Measurements from ENCODE around the gene RFWD3.
A peak's percentile ranks its signal among the peaks of the same experiment; 100 is the strongest.

The RFWD3 gene

DNA sequence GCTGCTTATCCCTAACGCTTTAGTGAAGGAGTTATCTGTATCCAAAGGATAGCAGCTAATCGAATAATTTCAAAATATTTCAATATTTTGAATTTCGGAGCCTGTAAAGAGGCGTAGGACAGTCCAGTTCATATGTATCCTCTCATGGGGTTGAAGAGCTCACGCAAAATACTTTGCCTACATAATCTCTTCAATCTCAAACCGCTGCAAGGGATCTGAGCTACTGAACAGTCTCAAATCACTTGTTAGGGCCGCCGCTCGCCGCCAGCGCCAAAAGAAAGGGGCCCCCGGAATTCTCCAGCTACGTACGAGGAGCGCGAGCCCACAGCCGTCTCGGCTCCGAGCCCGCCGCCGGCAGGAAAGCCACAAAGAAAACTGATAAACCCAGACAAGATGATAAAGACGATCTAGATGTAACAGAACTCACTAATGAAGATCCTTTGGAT lies 601 bp upstream of the RFWD3 start:
- no peaks in the 10 kb centered on the region for H3K36me3 ChIP-seq (replicated peaks; ENCODE audit: insufficient read depth, low read length)
- peak overlapping the region; percentile 85 for H2AFZ ChIP-seq (ENCODE audit: low read length)
- H3K9ac ChIP-seq (ENCODE audit: low read length) = peak overlapping the region; percentile 64
- no peaks in the 10 kb centered on the region for H3F3A ChIP-seq (ENCODE audit: insufficient read depth, low read length)
- peak; percentile 11 for DNase-seq
- no peaks in the 10 kb centered on the region for H3K9me2 ChIP-seq (replicated peaks; ENCODE audit: insufficient read depth, low read length)
- H3K27ac ChIP-seq (ENCODE audit: low read length) = peak overlapping the region; percentile 31; the same call in 1 of the 2 replicates
- peaks cover 43% of the 10 kb centered on the region for H3K79me2 ChIP-seq (ENCODE audit: low read length)
- no peaks in the 10 kb centered on the region for H3K27me3 ChIP-seq (replicated peaks; ENCODE audit: insufficient read depth, low read length)
- TF ChIP-seq EZH2phosphoT487 (IDR thresholded peaks at IDR 0.05; ENCODE audit: low read length) = no peak
- TF ChIP-seq EZH2 (optimal IDR thresholded peaks at IDR 0.05; ENCODE audit: low read depth, low read length) = no peak
- peak overlapping the region; percentile 60 for H3K4me3 ChIP-seq (ENCODE audit: low read length)
- peak overlapping the region; percentile 79; the same call in 1 of the 2 replicates for H3K4me2 ChIP-seq (ENCODE audit: low read depth, low read length)
- H3K9me3 ChIP-seq (replicated peaks; ENCODE audit: insufficient read depth, low read length) = no peaks in the 10 kb centered on the region
- no peaks in the 10 kb centered on the region for H3K4me1 ChIP-seq (ENCODE audit: low read length)
- no peaks in the 10 kb centered on the region for H4K20me1 ChIP-seq (ENCODE audit: insufficient read depth, low read length)

DNA sequence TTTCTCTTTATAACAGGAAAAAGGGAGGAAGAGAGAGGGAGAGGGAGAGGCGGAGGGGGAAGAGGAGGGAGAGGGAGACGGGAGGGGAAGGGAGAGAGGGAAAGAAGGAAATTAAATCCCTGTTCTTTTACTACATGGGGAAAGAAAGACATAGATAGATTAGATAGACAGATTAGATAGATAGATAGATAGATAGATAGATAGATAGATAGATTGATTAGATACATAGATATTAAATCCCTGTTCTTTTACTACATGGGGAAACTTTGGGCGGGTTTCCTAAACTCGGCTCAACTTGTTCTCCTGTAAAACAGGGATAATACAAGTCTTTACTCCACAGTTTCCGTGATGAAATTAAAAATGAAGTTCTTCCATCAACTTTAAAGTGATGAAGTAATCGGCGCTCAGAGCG lies 661 bp downstream of the RFWD3 start:
- Histone ChIP-seq H3K9ac (ENCODE audit: low read length) (peak overlapping the region; percentile 93), H3K4me1 (ENCODE audit: low read length) (no peaks in the 10 kb centered on the region), H3K27me3 (replicated peaks; ENCODE audit: insufficient read depth, low read length) (no peaks in the 10 kb centered on the region), H3K36me3 (replicated peaks; ENCODE audit: insufficient read depth, low read length) (no peaks in the 10 kb centered on the region), H3K79me2 (ENCODE audit: low read length) (peaks cover 56% of the 10 kb centered on the region), H4K20me1 (ENCODE audit: insufficient read depth, low read length) (no peaks in the 10 kb centered on the region), H3K4me2 (ENCODE audit: low read depth, low read length) (peak overlapping the region; percentile 43; the same call in 1 of the 2 replicates), H3F3A (ENCODE audit: insufficient read depth, low read length) (no peaks in the 10 kb centered on the region), H3K9me2 (replicated peaks; ENCODE audit: insufficient read depth, low read length) (no peaks in the 10 kb centered on the region), H3K9me3 (replicated peaks; ENCODE audit: insufficient read depth, low read length) (no peaks in the 10 kb centered on the region), H2AFZ (ENCODE audit: low read length) (0 out of 2 replicates have a peak overlapping the region, but pooled peaks have one; percentile 19), H3K27ac (ENCODE audit: low read length) (peak overlapping the region; percentile 69; the same call in 1 of the 2 replicates), H3K4me3 (ENCODE audit: low read length) (peak overlapping the region; percentile 79)
- TF ChIP-seq, protein P1, sequence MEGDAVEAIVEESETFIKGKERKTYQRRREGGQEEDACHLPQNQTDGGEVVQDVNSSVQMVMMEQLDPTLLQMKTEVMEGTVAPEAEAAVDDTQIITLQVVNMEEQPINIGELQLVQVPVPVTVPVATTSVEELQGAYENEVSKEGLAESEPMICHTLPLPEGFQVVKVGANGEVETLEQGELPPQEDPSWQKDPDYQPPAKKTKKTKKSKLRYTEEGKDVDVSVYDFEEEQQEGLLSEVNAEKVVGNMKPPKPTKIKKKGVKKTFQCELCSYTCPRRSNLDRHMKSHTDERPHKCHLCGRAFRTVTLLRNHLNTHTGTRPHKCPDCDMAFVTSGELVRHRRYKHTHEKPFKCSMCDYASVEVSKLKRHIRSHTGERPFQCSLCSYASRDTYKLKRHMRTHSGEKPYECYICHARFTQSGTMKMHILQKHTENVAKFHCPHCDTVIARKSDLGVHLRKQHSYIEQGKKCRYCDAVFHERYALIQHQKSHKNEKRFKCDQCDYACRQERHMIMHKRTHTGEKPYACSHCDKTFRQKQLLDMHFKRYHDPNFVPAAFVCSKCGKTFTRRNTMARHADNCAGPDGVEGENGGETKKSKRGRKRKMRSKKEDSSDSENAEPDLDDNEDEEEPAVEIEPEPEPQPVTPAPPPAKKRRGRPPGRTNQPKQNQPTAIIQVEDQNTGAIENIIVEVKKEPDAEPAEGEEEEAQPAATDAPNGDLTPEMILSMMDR (IDR thresholded peaks at IDR 0.05; ENCODE audit: low read length) = no peak
- TF ChIP-seq EZH2phosphoT487 (IDR thresholded peaks at IDR 0.05; ENCODE audit: low read length) = no peak
- no peak for DNase-seq

DNA sequence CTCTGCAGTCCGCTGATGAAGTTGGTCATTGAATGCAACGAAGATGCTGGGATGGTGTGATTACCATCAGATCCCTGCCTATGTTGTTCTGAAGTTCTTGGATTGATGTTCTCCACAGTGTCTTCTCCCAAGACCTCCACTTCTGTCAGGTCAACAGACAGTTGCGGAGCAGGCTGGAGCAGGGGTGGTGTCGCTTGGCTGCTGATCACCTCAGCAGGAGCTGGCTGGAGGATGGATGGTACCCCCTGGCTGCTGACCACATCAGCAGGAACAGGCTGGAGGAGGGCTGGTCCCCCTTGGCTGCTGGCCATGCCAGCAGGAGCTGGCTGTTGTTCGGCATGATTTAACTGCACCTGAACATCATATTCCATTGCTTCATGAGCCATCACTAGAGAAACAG lies 5.6 kb downstream of the RFWD3 start:
- Histone ChIP-seq H3K9ac (ENCODE audit: low read length) (no peak overlapping the region), H3K27me3 (replicated peaks; ENCODE audit: insufficient read depth, low read length) (no peaks in the 10 kb centered on the region), H2AFZ (ENCODE audit: low read length) (no peak overlapping the region), H3F3A (ENCODE audit: insufficient read depth, low read length) (no peaks in the 10 kb centered on the region), H3K79me2 (ENCODE audit: low read length) (peaks cover 97% of the 10 kb centered on the region), H3K4me2 (ENCODE audit: low read depth, low read length) (no peak overlapping the region), H3K9me2 (replicated peaks; ENCODE audit: insufficient read depth, low read length) (no peaks in the 10 kb centered on the region), H3K27ac (ENCODE audit: low read length) (no peak overlapping the region), H3K9me3 (replicated peaks; ENCODE audit: insufficient read depth, low read length) (no peaks in the 10 kb centered on the region), H3K4me3 (ENCODE audit: low read length) (no peak overlapping the region), H3K4me1 (ENCODE audit: low read length) (no peaks in the 10 kb centered on the region; the same call in 1 of the 2 replicates), H4K20me1 (ENCODE audit: insufficient read depth, low read length) (peaks cover 3% of the 10 kb centered on the region; the same call in 1 of the 2 replicates), H3K36me3 (replicated peaks; ENCODE audit: insufficient read depth, low read length) (no peaks in the 10 kb centered on the region)
- TF ChIP-seq, protein P1 (IDR thresholded peaks at IDR 0.05; ENCODE audit: low read length) = no peak
- TF ChIP-seq EZH2 (optimal IDR thresholded peaks at IDR 0.05; ENCODE audit: low read depth, low read length) (no peak), EZH2phosphoT487 (IDR thresholded peaks at IDR 0.05; ENCODE audit: low read length) (no peak)
- no peak for DNase-seq

DNA sequence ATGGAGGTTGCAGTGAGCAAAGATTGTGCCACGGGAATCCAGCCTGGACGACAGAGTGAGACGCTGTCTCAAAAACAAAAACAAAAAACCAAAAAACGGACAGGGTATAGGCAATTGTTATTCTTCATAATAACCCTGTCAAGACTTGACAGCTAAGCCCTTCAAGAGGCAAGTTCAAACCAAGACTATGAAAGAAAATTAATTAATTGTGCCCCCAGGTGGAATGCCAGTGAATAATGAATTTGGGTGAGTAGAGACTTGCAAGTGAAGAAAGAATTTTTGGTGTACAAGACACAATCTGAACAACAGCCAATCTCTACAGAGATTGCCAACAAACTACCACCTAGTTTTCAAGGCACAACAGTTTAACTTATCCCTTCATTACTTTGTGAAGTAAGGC lies 6.3 kb downstream of the RFWD3 start:
- H3K4me1 ChIP-seq (ENCODE audit: low read length) = no peaks in the 10 kb centered on the region; the same call in 1 of the 2 replicates
- no peaks in the 10 kb centered on the region for H3K9me2 ChIP-seq (replicated peaks; ENCODE audit: insufficient read depth, low read length)
- no peak overlapping the region for H3K4me3 ChIP-seq (ENCODE audit: low read length)
- H3K27me3 ChIP-seq (replicated peaks; ENCODE audit: insufficient read depth, low read length) = no peaks in the 10 kb centered on the region
- TF ChIP-seq, protein P1 (IDR thresholded peaks at IDR 0.05; ENCODE audit: low read length) = no peak
- TF ChIP-seq EZH2phosphoT487 (IDR thresholded peaks at IDR 0.05; ENCODE audit: low read length) (no peak), EZH2 (optimal IDR thresholded peaks at IDR 0.05; ENCODE audit: low read depth, low read length) (no peak)
- H3K4me2 ChIP-seq (ENCODE audit: low read depth, low read length) = no peak overlapping the region
- DNase-seq = no peak
- H4K20me1 ChIP-seq (ENCODE audit: insufficient read depth, low read length) = peaks cover 3% of the 10 kb centered on the region; the same call in 1 of the 2 replicates
- H2AFZ ChIP-seq (ENCODE audit: low read length) = no peak overlapping the region
- H3K79me2 ChIP-seq (ENCODE audit: low read length) = peaks cover 95% of the 10 kb centered on the region
- H3K27ac ChIP-seq (ENCODE audit: low read length) = no peak overlapping the region
- no peaks in the 10 kb centered on the region for H3F3A ChIP-seq (ENCODE audit: insufficient read depth, low read length)
- H3K36me3 ChIP-seq (replicated peaks; ENCODE audit: insufficient read depth, low read length) = no peaks in the 10 kb centered on the region
- H3K9me3 ChIP-seq (replicated peaks; ENCODE audit: insufficient read depth, low read length) = no peaks in the 10 kb centered on the region
- H3K9ac ChIP-seq (ENCODE audit: low read length) = no peak overlapping the region
